GM21737 (cell line): ENCODE measurements around the gene PPARD.
"Not testable (repeated sequence)": the region's sequence is repeated elsewhere in the genome, so short reads cannot be mapped to it uniquely, and the experiment has no call there.

Experiments
- ATAC-seq: cut with Tn5 transposase; IDR thresholded peaks from one replicate; pipeline ENCODE4 v1.9.1; 2021; ENCODE audit warnings: mild to moderate bottlenecking, moderate library complexity; ENCODE audit not compliant: unreplicated experiment

The PPARD gene

DNA sequence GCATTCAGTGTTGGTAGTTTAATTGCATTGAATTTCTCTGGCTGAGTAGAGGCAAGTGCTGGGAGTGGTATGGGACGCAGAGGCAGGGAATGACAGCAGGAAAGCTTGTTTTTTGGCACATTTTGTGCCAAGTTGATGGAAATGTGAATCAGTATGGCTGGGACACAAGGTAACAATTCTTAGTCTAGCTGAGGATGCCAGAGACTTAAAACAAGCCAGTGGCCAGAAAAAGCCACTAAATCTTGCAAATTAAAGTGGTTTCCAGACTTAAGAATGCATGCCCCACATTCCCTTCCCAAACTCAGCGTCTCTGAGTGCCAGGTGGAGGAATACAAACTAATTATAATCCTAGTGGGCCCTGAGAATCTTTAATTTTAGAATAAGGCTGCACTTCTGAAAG is 35.9 kb downstream of the PPARD start:
- no peak for ATAC-seq

DNA sequence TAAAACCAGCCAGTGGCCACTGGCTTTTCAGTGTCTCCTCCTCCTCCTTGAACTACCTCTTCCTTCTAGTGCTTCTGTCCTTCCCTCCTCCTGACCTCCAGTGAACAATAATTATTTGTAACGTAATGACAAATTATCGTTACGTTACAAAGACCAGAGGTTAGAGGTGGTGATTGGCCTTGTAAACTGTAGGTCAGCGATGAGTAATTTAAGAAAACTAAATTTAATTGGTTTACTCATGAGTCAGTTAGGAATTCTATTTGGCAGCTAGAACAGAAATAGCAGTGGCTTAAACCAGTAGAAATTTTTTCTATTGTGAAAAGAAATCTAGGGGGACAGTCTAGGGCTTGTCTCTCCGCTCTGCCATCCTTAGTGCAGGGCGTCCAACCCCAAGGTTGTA is 38.8 kb downstream of the PPARD start:
- ATAC-seq, result no peak

DNA sequence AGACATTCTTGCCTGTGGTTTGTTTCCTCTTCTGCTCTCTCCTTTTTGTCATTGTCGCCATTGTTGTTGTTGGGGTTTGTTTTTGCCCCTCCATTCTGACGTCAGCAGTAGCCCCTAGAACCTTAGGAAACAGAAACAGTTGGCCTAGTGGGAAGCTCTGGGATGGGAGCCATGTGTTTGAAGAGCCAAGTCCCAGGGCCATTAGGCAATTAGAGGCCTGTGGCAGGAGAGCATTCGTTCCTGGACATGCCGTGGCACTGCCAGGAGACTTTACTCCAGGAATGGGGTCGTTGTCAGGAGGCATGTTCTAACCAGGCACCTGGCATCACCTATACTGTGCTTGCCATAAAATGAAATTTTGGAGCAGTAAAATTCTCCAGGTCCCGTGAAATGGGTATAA is 39.7 kb downstream of the PPARD start:
- ATAC-seq, result no peak

DNA sequence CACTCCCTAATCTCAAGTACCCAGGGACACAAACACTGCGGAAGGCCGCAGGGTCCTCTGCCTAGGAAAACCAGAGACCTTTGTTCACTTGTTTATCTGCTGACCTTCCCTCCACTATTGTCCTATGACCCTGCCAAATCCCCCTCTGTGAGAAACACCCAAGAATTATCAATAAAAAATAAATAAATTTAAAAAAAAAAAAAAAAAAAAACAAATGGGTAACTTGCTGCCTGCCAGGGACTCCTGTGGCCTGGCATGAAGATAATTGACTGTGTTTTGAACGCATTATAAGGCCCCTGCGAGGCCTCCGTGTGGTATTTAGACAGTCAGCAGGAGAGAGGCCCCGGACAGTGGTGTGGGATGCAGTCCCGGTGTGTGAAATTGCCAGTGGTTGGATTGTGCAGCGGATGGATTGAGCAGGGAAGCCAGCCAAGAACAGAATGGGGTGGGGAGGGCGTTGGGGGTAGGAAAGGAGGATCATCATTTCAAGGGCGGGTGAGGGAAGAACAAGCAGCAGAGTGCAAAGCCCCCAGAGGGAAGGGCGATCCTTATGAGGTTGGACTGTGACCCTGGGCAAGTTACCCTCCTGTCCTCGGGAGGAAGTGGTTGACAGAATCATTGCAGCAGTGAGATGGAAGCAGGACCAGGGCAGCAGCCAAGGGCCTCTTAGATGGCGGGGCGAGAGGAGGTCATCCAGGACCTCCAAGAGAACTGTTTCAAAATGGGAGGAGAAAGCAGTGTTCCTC is 43.3 kb downstream of the PPARD start:
- ATAC-seq, result no peak

DNA sequence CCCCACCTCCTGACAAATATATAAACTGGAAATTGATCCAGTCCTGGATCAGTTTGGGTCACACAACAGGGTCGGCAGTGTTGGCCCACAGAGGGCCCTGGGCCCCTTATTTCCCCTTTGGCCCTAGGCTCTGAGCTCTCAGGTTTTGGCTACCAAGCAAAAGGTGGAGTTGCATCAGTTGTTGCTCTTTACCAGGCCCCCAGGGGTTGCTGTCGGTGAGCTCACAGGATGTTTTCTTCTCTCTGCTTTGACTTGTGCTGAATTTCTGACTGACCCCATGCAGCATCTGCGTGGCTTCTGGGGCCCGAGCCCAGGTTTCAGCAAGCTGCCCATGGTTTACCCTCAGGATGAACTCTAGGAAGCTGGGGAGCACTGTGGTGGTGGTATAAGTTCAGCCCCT is 44.6 kb downstream of the PPARD start:
- ATAC-seq, result no peak

DNA sequence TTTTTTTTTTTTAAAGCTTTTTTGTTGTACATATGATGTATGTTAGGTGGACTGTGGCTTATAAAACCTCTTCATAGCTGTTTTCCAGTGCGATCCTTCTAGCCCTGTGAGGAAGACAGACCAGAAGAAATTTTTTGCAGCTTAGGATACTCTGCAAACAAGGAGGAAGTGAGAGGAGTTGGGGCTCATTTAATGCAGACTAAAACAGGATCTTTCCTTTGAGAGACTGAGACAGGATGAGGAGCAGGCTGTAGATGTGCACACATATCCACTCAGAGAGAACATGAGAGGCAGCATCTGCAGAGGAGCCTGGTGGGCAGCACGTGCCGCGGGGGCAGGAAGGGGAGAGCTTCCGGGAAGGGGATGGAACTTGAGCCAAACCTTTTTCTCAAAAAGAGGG is 45.7 kb downstream of the PPARD start:
- no peak for ATAC-seq

DNA sequence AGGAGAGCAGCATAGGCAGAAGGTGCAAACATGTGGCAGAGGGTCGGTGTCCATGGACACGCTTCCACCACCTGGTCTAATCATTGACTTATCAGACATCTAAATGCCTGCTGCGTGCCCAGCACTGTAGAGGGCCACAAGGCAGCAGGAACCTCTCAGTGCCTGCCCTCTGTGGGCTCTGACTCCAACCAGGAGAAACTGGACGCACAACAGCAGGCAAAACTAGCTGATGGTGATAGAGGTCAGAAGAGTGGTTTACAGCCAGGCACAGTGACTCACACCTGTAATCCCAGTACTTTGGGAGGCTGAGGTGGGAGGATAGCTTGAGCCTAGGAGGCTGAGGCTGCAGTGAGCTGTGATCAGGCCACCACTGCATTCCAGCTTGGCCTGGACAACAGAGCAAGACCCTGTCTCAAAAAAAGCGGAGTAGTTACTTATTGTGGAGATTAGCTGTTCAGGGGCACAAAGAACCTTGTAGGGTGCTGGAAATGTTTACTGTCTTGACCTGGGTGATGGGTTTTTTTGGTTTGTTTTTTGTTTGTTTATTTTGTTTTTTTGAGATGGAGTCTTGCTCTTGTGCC is 46.5 kb downstream of the PPARD start:
- no peak for ATAC-seq

DNA sequence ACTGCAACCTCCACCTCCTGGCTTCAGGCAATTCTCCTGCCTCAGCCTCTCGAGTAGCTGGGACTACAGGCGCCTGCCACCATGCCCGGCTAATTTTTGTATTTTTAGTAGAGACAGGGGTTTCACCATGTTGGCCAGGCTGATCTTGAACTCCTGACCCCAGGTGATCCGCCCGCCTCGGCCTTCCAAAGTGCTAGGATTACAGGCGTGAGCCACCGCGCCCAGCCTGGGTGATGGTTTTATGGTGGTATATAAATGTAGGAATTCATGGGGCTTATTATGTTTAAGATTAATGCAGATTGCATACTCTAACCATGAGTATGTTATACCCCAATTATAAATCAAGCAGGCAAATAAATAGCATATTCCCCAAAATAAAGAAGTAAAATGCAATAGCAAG is 47.0 kb downstream of the PPARD start:
- not testable (repeated sequence) for ATAC-seq

DNA sequence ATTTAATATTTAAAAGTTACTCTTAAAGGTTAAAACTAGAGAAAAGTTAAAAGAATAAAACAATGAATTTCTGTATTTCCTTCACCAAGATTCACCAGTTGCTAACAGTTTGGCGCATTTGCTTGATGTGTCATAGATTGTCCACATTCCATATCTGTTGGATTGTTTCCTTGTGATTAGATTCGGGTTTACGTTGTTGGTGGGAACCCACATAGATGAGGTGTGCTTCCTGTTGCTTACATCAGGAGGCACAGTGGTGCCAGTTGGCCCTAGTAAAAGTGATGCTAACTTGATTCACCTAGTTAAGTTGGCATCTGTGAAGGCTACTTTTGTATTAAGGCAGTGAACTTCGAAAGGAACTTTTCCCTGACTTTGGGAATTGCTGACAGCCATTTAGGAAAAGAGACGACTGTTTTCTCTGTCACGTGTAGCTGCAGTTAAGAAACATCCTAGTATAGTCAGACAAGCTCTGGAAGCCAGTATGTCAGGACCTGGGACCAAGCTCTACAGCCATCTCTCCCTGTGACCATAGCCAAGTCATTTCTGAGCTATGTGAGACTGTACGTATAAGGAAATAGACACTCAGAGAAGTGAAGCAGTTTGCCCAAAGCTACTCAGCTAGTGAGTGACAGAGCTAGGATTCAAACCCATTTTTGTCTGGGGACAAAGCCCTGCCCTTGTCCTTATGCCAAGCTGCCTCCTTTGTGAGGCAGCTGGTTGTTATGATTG is 49.0 kb downstream of the PPARD start:
- no peak for ATAC-seq

DNA sequence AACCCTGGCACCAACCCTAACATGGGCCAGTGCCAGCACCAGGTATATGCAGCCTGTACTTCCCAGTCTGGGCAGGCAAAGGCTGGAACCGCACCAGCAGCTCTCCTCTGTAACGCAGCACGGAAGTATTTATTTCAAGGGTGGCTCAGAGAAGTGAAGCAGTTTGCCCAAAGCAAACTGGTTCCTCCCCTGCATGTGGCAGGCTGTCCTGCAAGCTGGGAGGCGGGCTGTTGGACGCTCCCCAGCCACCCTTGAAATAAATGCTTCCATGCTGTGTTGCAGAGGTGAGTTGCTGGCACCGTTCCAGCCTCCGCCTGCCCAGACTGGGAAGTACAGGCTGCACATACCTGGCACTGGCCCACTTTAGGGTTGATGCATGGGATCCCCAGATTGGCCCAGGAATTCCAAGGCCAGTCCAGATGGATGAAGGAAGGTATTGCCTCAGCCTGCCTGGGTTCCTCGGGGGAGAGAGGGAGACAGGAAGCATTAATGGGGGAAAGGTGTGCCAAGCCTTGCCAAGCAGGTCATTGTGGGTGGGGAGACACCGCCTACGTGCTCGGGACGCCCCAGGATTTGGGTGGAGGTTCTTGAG is 49.8 kb downstream of the PPARD start:
- no peak for ATAC-seq

DNA sequence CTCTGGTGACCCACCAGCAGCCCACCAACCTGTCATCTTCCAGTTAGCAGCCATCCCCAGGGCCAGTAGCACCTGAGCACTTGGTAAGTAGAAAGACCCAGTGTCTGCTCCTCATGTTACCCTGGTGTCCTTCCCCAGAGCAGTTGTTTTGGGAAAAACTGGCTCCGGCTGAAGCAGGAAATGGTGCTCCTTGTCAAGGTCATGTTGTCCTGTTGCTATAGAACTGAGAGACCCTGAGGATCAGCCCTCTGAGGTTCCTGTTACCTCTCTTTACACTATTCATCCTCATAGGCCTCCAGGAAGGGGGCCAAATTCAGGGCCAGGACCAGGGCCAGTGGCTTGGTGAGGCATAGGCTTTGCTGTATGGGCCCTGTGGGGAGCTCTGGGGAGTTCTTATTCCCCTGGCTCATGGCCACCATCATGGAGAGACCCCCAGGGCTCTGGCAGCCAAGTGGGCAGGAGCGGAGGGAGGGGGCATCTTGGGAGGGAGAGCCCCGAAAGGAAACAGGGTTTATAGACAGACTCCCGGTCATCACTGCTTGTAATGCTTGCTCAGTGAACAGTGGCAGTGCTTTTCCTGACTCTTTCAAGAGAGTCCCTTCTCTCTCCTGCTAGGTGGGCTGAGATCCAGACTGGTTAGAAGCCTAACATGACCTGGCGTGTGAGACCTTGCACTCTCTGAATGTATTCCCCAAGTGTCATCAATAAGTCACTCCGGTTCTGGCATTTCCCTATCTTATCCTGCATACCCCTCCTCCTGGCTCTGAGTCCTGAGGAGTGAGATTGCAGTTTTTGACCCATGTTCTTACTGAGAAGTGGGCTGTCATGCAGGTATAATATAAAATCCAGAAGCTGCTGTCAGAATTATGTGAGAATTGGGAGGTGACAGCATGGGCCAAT is 50.7 kb downstream of the PPARD start:
- no peak for ATAC-seq

DNA sequence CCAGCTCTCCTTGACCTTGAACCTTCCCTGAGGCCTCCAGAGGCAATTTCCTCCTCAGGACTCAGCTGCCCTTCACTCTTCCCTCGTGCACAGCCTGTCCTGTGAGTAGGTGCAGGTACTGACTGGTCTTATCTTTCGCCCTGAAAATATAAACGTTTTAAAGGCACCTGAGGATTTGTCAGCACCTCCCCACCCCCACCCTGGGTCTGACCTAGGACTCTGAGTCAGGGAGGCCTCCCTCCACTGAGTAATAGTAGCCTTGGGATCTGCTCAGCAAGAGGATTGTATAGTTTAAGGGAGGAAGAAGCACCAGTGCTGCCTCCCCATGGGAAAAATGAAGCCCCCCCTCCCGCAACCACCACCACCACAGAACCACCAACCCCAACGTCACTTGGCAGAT is 54.6 kb downstream of the PPARD start:
- no peak for ATAC-seq

DNA sequence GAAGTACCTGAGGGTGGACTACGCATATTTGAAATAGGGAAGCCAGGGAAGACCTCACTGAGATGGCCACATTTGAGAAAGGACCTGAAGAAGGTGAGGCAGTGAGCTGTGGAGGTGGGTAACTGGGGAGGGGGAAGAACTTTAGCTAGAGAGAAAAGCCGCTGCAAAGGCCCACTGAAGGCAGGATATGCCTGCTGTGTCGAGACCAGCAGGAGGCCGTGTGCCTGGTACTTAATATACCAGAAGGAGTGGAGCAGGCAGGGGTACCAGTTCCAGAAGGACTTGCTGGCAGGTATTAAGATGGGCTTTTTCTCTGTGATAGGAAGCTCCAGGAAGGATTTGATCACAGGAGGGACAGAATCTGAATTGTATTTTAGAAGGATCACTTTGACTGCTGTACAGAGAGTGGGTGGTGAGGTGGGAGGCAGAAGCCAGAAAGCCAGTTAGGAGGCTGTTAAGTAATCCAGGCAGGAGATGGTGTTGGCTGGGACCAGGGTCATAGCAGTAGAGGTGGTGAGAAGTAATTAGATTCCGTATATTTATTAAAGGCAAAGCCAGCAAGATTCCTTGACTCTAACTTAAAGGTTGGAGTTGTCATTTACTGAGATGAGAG is 55.6 kb downstream of the PPARD start:
- ATAC-seq, result no peak

DNA sequence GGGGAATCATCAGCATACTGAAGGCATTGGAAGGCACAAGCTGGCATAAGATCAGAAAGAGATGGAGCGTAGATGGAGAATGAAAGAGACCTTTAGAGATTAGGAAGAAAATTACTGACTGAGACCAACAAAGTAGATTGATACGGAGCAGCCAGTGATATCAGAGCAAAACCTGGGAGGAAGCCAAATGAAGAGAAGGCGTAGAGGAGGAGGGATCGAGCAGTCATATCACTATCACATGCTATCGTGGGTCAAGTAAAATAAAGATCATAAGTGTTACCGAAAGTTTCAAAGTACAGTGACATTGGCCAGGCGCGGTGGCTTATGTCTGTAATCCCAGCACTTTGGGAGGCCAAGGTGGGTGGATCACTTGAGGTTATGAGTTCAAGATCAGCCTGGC is 56.2 kb downstream of the PPARD start:
- ATAC-seq, result no peak

DNA sequence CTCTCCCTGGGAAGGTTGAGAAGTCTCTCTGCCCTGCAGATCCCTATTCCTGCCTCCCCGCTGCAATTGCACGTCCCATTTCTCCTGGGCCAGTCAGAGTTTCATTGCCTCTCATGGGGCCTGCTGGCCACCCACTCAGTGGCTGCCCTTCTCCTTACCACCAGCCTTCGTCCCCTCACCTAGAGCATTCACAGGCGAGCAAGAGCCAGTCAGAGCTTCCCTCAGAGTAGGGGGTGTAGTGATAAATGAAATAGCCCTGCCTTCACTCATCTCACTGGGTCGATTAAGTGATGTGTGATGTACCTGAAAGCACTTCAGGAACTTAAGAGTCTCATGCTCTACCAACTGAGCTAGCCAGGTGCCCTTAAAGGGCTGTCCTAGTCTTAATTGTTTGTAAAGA is 57.8 kb downstream of the PPARD start:
- no peak for ATAC-seq

DNA sequence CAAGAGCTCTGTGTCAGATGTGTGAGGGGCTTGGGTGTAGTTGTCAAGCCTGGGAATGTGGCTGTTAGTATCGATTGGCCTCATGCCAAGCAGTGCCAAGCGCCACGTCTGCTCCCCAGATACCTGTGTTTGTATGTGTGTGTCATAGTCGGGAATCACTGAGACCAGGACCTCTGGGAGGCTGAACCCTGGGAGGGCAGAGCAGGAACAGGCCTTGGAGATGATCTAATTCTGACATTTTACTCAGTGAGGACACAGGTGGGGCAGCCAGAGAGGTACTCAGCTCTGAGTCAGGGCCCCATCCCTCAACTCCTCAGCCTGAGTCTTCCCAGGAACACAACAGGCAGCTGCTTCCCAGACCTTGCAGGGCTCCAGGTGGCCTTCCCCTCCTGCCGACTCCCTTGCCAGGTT is 58.5 kb downstream of the PPARD start:
- ATAC-seq, result no peak

DNA sequence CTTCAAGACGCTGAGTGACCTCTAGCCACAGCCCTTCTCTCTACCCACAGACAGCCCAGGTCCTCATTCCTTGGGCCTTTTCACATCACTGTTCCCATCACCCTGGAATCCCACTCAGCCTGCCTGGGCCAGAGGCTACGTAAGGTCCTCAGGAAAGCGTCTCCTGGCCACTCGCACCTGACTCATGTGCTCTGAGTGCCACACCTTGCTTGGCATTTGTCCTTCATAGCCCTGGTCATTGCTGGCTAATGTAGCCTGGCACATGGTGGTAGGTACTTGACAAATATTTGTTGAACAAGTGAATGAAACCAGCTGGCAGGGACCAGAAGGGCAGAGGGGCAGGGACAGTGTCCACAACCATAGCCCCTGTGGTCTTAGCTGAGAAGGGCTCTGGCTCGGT is 59.2 kb downstream of the PPARD start:
- no peak for ATAC-seq

DNA sequence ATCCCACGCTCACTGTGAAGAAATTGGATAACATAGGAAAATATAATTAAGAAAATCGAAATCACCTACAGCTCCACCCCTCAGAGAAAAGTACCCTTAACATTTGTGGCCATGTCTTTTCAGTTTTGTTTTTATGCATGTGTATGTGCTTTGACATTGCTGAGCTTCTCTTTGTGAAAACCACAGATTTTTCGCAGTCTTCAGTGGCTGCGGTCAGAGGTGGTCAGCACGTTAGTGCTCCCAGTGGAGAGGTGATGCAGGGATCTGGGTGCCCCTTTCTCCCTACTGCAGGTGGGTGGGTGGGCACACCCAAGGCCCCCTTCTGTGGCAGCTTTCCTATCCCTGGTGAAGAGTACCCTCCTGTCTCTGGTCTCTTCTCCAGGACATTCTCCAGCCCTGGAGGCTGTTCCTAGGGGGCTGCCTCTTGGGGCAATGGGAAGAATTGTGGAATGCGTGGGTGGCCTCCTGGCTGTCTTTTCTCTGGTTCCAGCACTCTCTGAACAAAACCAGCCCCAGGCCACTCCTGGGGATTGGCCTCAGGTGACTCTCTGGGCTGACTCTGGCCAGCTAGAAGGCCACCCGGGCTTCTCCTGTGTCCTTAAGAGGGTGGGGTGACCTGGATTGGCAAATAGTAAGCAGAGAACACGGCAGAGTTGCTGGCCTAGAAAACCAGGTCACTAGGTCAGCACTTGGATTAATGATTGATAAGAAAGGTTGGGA is 59.9 kb downstream of the PPARD start:
- no peak for ATAC-seq

DNA sequence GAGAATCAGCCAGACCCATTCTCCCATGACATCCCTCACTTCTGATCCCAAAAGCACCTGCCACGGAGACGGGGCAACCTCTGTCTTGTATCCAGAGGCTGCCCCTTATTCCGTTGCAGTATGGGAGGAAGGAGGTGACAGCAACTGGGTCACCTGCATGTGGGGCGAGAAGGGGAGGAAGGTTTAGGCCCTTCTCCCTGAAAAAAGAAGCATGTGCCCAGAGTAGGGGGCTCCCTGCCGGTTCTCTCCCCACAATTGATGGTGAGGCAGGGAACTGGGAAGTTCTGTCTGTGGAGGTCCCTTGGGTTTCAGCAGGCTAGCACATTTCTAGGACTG is 60.5 kb downstream of the PPARD start:
- ATAC-seq, result no peak
